Measurements from ENCODE around the gene DHX16. TPM values are rescaled to one million over a fixed set of nuclear protein-coding genes. Genes with fewer than 3 reads are reported as not detected.

DHX16 gene
- total RNA-seq = 26.4 and 29.7 TPM in 2 replicates

DNA sequence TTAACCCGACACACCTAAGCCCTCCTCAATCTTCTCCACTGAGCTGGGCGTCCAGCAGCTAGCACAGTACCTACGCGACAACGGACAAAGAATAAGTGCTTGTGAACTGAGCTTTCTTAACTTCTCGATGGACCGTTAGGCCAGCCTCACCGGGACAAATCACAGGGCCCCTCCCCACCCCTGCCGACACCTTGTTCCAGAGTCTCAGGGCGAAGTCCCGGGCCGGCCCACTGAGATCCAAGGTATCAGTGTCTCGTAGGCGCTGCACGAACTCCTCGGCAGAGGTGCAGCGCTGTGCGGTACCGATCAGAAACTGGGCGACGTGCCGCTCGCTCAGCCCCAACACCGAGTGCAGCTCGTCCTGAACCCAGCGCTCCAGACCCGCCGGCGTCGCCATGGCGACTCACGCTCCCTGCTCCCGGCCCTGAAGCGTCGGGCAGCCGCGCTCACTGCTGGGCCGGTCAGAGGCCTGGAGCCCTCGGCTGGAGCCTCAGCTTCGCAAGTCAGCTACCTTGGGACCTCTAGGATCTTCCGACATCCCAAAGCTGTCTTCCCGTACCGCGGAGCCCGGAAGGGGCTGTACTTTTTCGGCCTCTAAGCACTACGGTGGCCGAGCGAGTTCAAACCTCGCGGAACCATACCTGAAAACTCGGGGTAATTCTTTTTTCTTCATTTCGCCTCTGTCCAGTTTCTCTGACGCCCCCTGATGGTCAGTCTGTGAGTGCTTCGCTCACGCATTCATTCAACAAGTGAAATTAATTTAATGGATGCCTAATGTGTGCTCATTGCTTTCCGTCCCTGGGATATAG, at the start of gene DHX16:
DHX16 (minus strand) TSS at position 562 of the 809 bp plus-strand sequence; CDS start at position 397, 165 bp downstream.

DNA sequence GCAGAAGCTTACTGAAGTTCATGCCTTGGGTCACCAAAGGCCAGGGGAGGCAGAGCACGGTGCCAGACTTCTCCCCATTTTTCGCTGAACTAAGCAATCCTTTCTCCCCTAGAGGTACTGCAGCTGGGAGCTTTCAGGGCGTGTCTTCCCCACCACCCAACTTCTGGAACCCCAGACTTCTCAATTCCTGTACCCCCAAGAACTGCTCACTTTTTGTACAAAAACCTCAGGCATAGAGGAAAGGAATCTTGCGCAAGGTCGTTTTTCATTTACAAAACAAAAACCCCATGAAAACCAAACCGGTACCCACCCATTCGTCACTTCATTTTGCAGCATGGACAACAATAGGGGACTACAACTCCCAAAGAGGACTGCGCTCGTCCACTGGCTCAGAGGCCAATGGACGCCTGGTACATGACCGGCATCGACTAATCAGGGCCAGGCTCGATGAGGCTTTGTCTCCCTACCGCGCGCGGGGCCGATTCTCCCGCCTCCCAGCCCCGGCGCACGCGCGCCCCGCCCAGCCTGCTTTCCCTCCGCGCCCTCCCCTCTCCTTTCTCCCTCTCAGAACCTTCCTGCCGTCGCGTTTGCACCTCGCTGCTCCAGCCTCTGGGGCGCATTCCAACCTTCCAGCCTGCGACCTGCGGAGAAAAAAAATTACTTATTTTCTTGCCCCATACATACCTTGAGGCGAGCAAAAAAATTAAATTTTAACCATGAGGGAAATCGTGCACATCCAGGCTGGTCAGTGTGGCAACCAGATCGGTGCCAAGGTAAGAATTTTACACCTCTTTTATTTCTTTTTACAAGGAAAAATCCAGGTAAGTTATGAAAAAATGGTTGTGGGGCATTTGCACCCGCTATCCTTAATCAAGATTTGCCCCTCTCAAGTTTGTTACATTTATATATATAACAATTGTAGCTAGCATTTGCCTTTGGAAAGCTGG, 47.3 kb upstream of the DHX16 start, which contains the start of gene TUBB:
TUBB (plus strand) TSS at position 562 of the 947 bp plus-strand sequence; CDS start at position 717, 155 bp downstream.

DNA sequence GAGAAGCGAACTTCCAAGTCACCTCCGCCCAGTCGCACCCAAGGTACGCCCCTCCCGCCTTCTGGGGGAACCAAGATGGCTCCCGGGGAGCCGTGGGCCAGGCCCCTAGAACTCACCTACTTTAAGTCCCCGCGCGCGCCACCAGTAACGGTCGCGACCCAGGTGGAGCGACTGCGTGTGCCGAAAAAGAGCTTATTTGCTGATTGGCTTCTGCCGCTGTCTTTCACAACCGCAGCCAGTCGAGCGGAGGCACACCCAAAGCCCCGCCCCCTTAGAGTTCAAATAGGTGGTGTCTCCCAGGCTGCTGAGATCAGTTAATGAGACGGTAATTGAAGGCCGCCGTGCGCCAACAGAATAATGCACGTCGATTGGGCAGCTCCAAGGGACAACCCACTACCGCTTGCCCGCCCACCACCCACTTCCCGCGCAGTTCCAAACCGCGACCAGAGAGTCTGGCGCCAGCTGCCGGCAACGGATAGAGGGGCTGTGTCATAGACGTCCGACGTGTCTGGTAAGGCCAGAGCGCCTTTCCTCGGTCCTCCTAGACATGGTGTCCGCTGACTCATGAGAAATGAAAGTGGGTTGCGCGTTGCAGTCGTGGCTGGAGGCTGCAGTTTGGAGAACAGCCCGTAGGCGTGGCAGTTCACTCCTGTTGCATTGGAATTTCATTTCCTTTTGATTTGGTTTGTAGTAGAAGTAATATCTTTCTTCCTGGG, 44.5 kb upstream of the DHX16 start, which contains the start of gene MDC1:
MDC1 (minus strand) TSS at position 153 of the 716 bp plus-strand sequence. CDS start 2,106 bp downstream, outside the sequence.

DNA sequence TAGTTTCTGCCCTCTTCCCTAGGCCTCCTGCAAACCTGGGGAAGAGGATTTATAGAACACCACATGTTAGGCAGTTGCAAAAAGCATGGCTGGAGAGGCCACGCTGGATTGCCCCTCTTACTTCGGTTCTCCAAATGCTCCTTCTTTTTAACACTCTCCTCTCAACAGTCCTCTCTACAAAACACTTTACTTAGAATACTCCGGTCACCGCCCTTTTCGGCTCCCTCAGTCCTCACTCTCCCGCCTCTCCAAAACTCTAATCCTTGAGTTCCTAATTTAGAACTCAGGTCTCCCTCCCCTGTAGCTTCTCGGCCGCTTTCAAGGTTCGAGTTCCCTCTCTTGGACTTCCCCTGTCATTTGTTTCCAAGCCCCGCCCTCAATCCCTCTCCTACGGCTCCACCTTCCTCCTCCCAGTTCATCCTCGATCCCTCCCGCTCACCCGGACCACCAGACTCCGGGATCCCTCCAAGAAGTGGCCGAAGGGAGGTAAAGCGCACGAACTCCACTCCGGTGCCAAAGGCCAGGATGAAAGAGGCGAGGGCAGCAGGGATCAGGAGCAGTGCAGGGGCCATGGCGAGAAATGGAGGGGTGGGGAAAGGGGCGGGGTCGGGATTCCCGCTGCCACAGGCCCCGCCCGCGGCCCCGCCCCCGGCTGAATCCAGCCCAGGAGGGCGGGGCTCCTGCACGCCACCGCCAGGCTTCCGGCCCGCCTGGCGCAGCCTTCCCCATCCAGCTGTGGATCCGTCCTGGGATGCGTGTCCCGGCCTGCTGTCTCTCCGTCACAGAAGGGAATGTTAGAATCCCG, 17.8 kb upstream of the DHX16 start, which contains the start of gene NRM:
NRM (minus strand) TSS at position 582 of the 805 bp plus-strand sequence; CDS start at position 572, 10 bp downstream.

DNA sequence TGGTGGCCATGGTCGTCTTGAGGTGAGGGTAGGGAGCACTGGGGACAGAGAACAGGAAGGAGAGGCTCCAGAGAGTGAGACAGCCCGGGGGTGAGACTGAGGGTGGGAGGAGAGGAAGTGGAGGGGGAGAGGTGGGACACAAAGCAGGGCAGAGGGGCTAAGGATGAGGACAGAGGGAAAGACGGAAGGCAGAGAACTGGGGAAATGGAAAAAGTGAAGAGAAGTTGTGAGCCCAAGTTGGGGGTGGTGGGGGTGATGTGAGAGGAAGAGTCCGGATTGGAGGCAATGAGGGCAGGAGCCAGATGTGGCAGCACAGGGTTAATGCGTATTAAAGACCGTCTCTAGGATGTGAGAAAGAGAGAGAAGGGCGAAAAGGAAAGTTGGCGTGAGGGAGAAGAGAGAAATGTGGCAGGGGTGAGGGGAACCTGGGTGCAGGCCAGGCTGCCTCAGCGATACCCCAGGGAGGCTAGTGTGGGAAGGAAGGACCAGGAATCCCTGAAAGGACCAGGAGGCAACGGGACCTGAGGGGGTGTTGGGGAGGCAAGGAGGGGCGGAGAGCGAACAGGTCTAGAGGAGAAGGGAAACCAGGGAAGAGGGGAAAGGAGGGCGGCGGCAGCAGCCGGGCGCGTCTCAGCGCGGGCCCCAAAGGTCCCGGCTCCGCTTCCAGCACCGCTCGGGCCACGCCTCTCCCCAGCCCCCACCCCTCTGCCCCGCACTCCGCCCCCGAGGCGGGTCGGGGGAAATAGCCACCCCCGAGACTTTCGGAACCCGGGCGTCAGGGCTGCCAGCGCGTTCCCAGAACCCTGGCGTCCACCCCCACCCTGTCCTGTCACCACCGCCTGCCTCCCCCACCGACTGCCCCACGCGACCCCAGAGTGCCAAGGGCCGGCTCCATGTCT, 13.5 kb upstream of the DHX16 start, which contains the start of gene PPP1R18:
PPP1R18 (minus strand) TSS at position 637 of the 899 bp plus-strand sequence; CDS start at position 10, 627 bp downstream.

GRCh38 chr6:30646450-30647241, 26.2 kb downstream of the DHX16 start, which contains the start of gene C6orf136:
Gene C6orf136, plus strand, starts transcription at chr6:30647133. Its CDS starts 99 bp downstream, at chr6:30647232.

GRCh38 chr6:30626484-30627366, 46.1 kb downstream of the DHX16 start, which contains the start of gene ATAT1:
Gene ATAT1, plus strand, starts transcription at chr6:30626874.

DNA sequence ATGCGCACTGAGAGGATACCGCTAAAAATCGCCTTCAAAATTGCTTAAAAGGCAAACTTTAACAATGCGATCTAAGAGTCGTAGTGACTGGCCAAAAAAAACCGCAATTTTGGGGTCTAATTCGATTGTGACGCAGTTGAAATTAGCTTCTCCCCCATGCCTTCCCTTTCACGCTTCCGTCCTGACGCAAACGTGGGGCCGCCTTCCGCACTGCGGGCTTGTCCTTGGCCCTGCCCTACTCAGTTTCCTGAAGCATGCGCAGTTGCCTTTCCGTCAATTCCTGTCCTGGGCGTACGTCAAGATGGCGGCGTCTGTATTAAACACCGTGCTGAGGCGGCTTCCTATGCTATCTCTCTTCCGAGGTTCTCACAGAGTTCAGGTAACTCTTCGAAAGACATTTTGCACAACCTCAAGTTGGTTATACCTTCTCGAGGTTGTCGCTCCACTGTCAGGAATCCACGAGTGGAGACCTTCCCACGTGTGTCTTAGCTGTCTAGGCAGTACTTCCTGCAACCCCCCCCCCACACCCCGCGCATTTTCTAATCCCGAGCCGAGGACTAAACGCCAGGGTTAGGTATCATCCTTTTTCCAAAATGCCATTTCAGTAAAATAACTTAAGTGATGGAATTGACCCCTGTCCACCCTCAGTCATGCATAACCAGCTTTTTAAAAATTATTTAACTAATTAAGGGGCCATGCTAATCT, 55.1 kb downstream of the DHX16 start, which contains the start of gene MRPS18B:
MRPS18B (plus strand) TSS at position 276 of the 705 bp plus-strand sequence; CDS start at position 302, 26 bp downstream.

GRCh38 chr6:30616811-30617564, 55.8 kb downstream of the DHX16 start, which contains the start of gene PPP1R10:
Gene PPP1R10, minus strand, starts transcription at chr6:30617243. Its CDS starts 7,299 bp downstream, at chr6:30609944.

Other genes with a start within 250 kb of the DHX16 start
- 272 and 292 TPM in 2 replicates for gene HLA-E, start 183.5 kb downstream of the DHX16 start, total RNA-seq
- gene GNL1, start 116.5 kb downstream of the DHX16 start, total RNA-seq = 48.4 and 59.3 TPM in 2 replicates
- gene PRR3, start 115.7 kb downstream of the DHX16 start, total RNA-seq = 7.2 and 8.8 TPM in 2 replicates
- gene ABCF1, start 101.6 kb downstream of the DHX16 start, total RNA-seq = 42.2 and 46.0 TPM in 2 replicates
- 26.8 and 34.5 TPM in 2 replicates for gene PPP1R10, start 55.8 kb downstream of the DHX16 start, total RNA-seq
- gene MRPS18B, start 55.2 kb downstream of the DHX16 start, total RNA-seq = 70.2 and 80.8 TPM in 2 replicates
- 3.2 and 5.1 TPM in 2 replicates for gene ATAT1, start 46.1 kb downstream of the DHX16 start, total RNA-seq
- gene C6orf136, start 25.9 kb downstream of the DHX16 start, total RNA-seq = 3.3 and 4.2 TPM in 2 replicates
- 95.6 and 113 TPM in 2 replicates for gene PPP1R18, start 13.6 kb upstream of the DHX16 start, total RNA-seq
- 2.9 and 5.1 TPM in 2 replicates for gene NRM, start 18.0 kb upstream of the DHX16 start, total RNA-seq
- 6.5 and 8.5 TPM in 2 replicates for gene MDC1, start 44.3 kb upstream of the DHX16 start, total RNA-seq
- 662 and 771 TPM in 2 replicates for gene TUBB, start 47.3 kb upstream of the DHX16 start, total RNA-seq
- gene FLOT1, start 69.7 kb upstream of the DHX16 start, total RNA-seq = 125 and 132 TPM in 2 replicates
- gene IER3, start 71.5 kb upstream of the DHX16 start, total RNA-seq = 50.6 and 67.5 TPM in 2 replicates
- gene DDR1, start 211.5 kb upstream of the DHX16 start, total RNA-seq = 13.8 and 15.5 TPM in 2 replicates
- 10.1 and 11.8 TPM in 2 replicates for gene GTF2H4, start 235.2 kb upstream of the DHX16 start, total RNA-seq
- gene VARS2, start 241.2 kb upstream of the DHX16 start, total RNA-seq = 21.7 and 24.8 TPM in 2 replicates

Measured in hair follicle dermal papilla cell (primary cell).